GM12878 (cell line): ENCODE measurements around the gene STEAP3. TPM values are rescaled to one million over a fixed set of nuclear protein-coding genes. Genes with fewer than 3 reads are reported as not detected.

Source experiments
- ATAC-seq: fragments of 200-7000 bp; cut with Tn5 transposase; 3 replicates; pipeline ENCODE4 v1.9.1; 2020; ENCODE audit warnings: mild to moderate bottlenecking, moderate library complexity
- BruUV-seq: library from RNA; stranded (reverse); fragments of 400-500 nt; replicated peaks from 2 replicates; lab custom pipeline; 2021; lab: Mats Ljungman, UMichigan
- CTCF ChIA-PET: fragments of 300-600 bp; sonication (Branson Sonifier 250); formaldehyde crosslinking; extraction: SDS; loops from one replicate; lab custom pipeline; 2021; ENCODE audit warnings: inconsistent platforms; lab: Yijun Ruan, JAX
- POLR2A ChIA-PET: fragments of 350-600 bp; formaldehyde crosslinking; extraction: SDS; loops from one replicate; lab custom pipeline; 2021; ENCODE audit warnings: inconsistent platforms; lab: Charles Lee
- RAD21 ChIA-PET: fragments of 300-600 bp; sonication (Branson Sonifier 250); formaldehyde crosslinking; loops from one replicate; lab custom pipeline; 2023; ENCODE audit warnings: antibody characterized with exemption; ENCODE audit not compliant: unreplicated experiment; lab: Charles Lee
- SMC1A ChIA-PET: fragments of 300-600 bp; sonication (Branson Sonifier 250); formaldehyde crosslinking; loops from one replicate; lab custom pipeline; 2023; ENCODE audit not compliant: unreplicated experiment, uncharacterized antibody; lab: Charles Lee
- DNase-seq: peaks from one replicate; pipeline ENCODE4 v3.0.0-alpha.2; 2011; ENCODE audit warnings: low read depth, low spot score
- FAIRE-seq: peaks from 3 replicates; lab custom pipeline; 2011; peaks lifted over from hg19 to GRCh38; lab: Jason Lieb, UNC
- H2AFZ ChIP-seq: 2 replicates; pipeline ENCODE4 v1.6.0; 2011; ENCODE audit warnings: low read depth, low read length, control low read depth; ENCODE audit not compliant: control insufficient read depth
- H3K27ac ChIP-seq: 2 replicates; pipeline ENCODE4 v1.5.1; 2011; ENCODE audit warnings: control low read depth; ENCODE audit not compliant: control insufficient read depth, insufficient read depth
- H3K27me3 ChIP-seq, 2 experiments: replicated peaks in 1 of 2; 2 replicates each; pipeline versions ENCODE4 v1.6.0 to v1.6.1; 2011; ENCODE audit warnings: low read length in 1 of 2; ENCODE audit not compliant: control insufficient read depth in 2 of 2, insufficient read depth in 2 of 2
- H3K36me3 ChIP-seq, 2 experiments: 2 replicates each; pipeline ENCODE4 v1.5.1; 2011; ENCODE audit warnings: low read length in 1 of 2; ENCODE audit not compliant: control insufficient read depth in 2 of 2, insufficient read depth in 2 of 2
- H3K4me1 ChIP-seq: 2 replicates; pipeline ENCODE4 v1.6.1; 2011; ENCODE audit warnings: mild to moderate bottlenecking, low read length, moderate library complexity, mixed read lengths; ENCODE audit not compliant: control insufficient read depth, insufficient read depth
- H3K4me2 ChIP-seq: 2 replicates; pipeline ENCODE4 v1.6.0; 2011; ENCODE audit warnings: control low read depth; ENCODE audit not compliant: control insufficient read depth, insufficient read depth
- H3K4me3 ChIP-seq: fragments of 200-600 bp; sonication (generic); 2 replicates; pipeline ENCODE4 v1.5.1; 2016
- H3K79me2 ChIP-seq: 2 replicates; pipeline ENCODE4 v1.6.0; 2011; ENCODE audit warnings: low read length; ENCODE audit not compliant: control insufficient read depth, insufficient read depth
- H3K9ac ChIP-seq: 2 replicates; pipeline ENCODE4 v1.8.0; 2011; ENCODE audit warnings: low read length, control low read depth, mixed read lengths; ENCODE audit not compliant: control insufficient read depth, insufficient read depth
- H3K9me3 ChIP-seq: replicated peaks from 3 replicates; pipeline ENCODE4 v1.5.1; 2011; ENCODE audit warnings: mild to moderate bottlenecking, low read length; ENCODE audit not compliant: control insufficient read depth, insufficient read depth
- H4K20me1 ChIP-seq: 2 replicates; pipeline ENCODE4 v1.6.0; 2011; ENCODE audit not compliant: control insufficient read depth, insufficient read depth
- CTCF ChIP-seq, 3 experiments: IDR thresholded peaks in 2 of 3; conservative IDR thresholded peaks in 1 of 3; 2 replicates each; pipeline ENCODE4 v1.5.1; 2011; ENCODE audit warnings: low read depth in 3 of 3, low read length in 3 of 3, mild to moderate bottlenecking in 3 of 3, control low read depth in 2 of 3, moderate library complexity in 2 of 3, inconsistent platforms in 1 of 3, mixed read lengths in 1 of 3; ENCODE audit not compliant: control insufficient read depth in 2 of 3, insufficient read depth in 1 of 3; ENCODE audit errors: extremely low read depth in 1 of 3
- RAD21 ChIP-seq: IDR thresholded peaks from 2 replicates; pipeline ENCODE4 v1.6.1; 2011; ENCODE audit warnings: mild to moderate bottlenecking, low read depth, low read length, moderate library complexity; ENCODE audit not compliant: insufficient read depth
- SMC3 ChIP-seq: IDR thresholded peaks from 2 replicates; pipeline ENCODE4 v1.6.1; 2011; ENCODE audit warnings: low read length, improper control_type of control experiment, borderline replicate concordance
- ZBTB40 ChIP-seq: fragments of 450-650 bp; IDR thresholded peaks from 2 replicates; pipeline ENCODE4 v1.6.1; 2016; ENCODE audit warnings: mild to moderate bottlenecking, moderate library complexity, borderline replicate concordance
- WGBS: methylation state at CpG from one replicate; pipeline ENCODE4 v1.1.6; 2016; ENCODE audit warnings: low lambda C conversion rate; ENCODE audit not compliant: insufficient replicate concordance, insufficient coverage; ENCODE audit errors: missing lambda C conversion rate; 5-methylcytosine and 5-hydroxymethylcytosine counted together
- in situ Hi-C: fragments of 300-500 bp; cut with MboI; formaldehyde crosslinking; loops from 9 replicates; pipeline ENCODE4 v1.14.3; 2018; ENCODE audit warnings: mixed read lengths
- intact Hi-C: fragments of 100-400 bp; cut with micrococcal nuclease; formaldehyde crosslinking; loops from one replicate; pipeline ENCODE4 v1.14.2; 2022; ENCODE audit not compliant: unreplicated experiment
- polyA plus RNA-seq, 11 experiments: library from polyadenylated mRNA; depleted of rRNA in 4 of 11; unstranded in 6 of 11; stranded (reverse) in 5 of 11; fragments of >200 nt; fragmentation: Nextera tagmentation in 4 of 11; fragmentation: Illumina TruSeq in 1 of 11; extraction: Ambion mirVana in 4 of 11; extraction: Trizol in 1 of 11; gene quantifications; 1 replicate in 1 of 11; 2 replicates in 10 of 11; pipeline versions ENCODE4 v1.2.1 to v1.2.3, GENCODE V29; 2011 to 2016; ENCODE audit warnings: inconsistent platforms in 2 of 11, missing spikeins in 2 of 11, low read depth in 1 of 11
- total RNA-seq, 4 experiments: library from RNA; depleted of rRNA in 3 of 4; stranded (reverse); fragments of >200 nt in 3 of 4; fragmentation: Illumina TruSeq in 1 of 4; extraction: Trizol in 1 of 4; gene quantifications; 2 replicates each; pipeline versions ENCODE4 v1.2.1 to v1.2.3, GENCODE V29; 2013 to 2021

The STEAP3 gene
- total and polyA plus RNA-seq, 10 of the 15 experiments (the other 5 are each of a cell fraction or from before 2014, with no cell fraction given): 0.42 to 8.3 (median 4.8) TPM

- Histone ChIP-seq H3K9me3 (no peaks in the 10 kb centered on the region), H3K4me1 (peaks cover 8% of the 10 kb centered on the region), H3K36me3 (no peaks in the 10 kb centered on the region), H4K20me1 (no peaks in the 10 kb centered on the region), H3K27me3 (no peaks in the 10 kb centered on the region; a peak in 1 of 4 replicates), H2AFZ (peak overlapping the region; percentile 19; the same call in 1 of the 2 replicates), H3K9ac (no peak overlapping the region), H3K4me2 (no peak overlapping the region), H3K4me3 (no peak overlapping the region), H3K27ac (no peak overlapping the region), H3K79me2 (no peaks in the 10 kb centered on the region)
- ChIA-PET POLR2A (no interaction called here), RAD21 (interaction anchor here (0.6 to 1.6 kb wide), 2 partner anchors 22 to 46 kb away, joined by 3 read pairs; no protein-coding TSS in a partner anchor), CTCF (interaction anchor here (1.4 kb wide), 1 partner anchor 9 kb away, joined by 4 read pairs; no protein-coding TSS in a partner anchor), SMC1A (interaction anchor here (1.2 to 1.7 kb wide), 2 partner anchors 48 to 1172 kb away, joined by 3 read pairs; no protein-coding TSS in a partner anchor)
- WGBS: 44% methylated on average over 6 of the region's 6 CpGs
- DNase-seq: no peak
- no peak for FAIRE-seq
- no TSS peak for BruUV-seq
- TF ChIP-seq ZBTB40 (no peak), SMC3 (peak; percentile 41; the same call in 1 of the 2 replicates), RAD21 (peak; percentile 79), CTCF (IDR thresholded peaks at IDR 0.05 in 2 of 3, conservative IDR thresholded peaks at IDR 0.05 in 1 of 3; ENCODE audit: control insufficient read depth in 2 of 3, extremely low read depth in 1 of 3, insufficient read depth in 1 of 3, low read depth in 3 of 3, low read length in 3 of 3) (peak; percentile 23 to 45 (median 41); a peak in 4 of 6 replicates)
- intact Hi-C loops (no loop called here), in situ Hi-C loops (no loop called here)
- ATAC-seq: no peak; the same call in 2 of the 3 replicates
Observed at GRCh38 chr2:119218478-119219064, 5.1 kb upstream of the STEAP3 start.
